AG09319 (cell line): Measurements from ENCODE around the gene ADAM22.

Source experiments
- DNase-seq: peaks from one replicate; pipeline ENCODE4 v3.0.0-alpha.2; 2010; ENCODE audit warnings: low read depth; ENCODE audit errors: extremely low read depth
- CTCF ChIP-seq: IDR thresholded peaks from 2 replicates; pipeline ENCODE4 v1.5.1; 2011; ENCODE audit warnings: low read depth, mild to moderate bottlenecking, inconsistent platforms, low read length, moderate library complexity

Gene ADAM22

GRCh38 chr7:88071994-88072714 lies 138.1 kb downstream of the ADAM22 start:
- no peak for DNase-seq

GRCh38 chr7:88072715-88073055 lies 138.6 kb downstream of the ADAM22 start:
- no peak for DNase-seq
- TF ChIP-seq CTCF, result no peak

More at GRCh38 chr7:88071994-88072714, 138.1 kb downstream of the ADAM22 start:
- no peak for TF ChIP-seq CTCF

GRCh38 chr7:88073626-88074025 lies 139.6 kb downstream of the ADAM22 start:
- no peak for DNase-seq
- no peak for TF ChIP-seq CTCF

GRCh38 chr7:88075216-88075615 lies 141.2 kb downstream of the ADAM22 start:
- no peak for DNase-seq
- no peak for TF ChIP-seq CTCF

GRCh38 chr7:88083883-88084282 lies 149.8 kb downstream of the ADAM22 start:
- DNase-seq, result no peak
- no peak for TF ChIP-seq CTCF

GRCh38 chr7:88089561-88089960 lies 155.5 kb downstream of the ADAM22 start:
- TF ChIP-seq CTCF, result no peak
- DNase-seq, result no peak

GRCh38 chr7:88090240-88090639 lies 156.2 kb downstream of the ADAM22 start:
- no peak for DNase-seq
- TF ChIP-seq CTCF, result no peak
